GM19467 (cell line): ENCODE measurements around the gene GABBR2.

Source experiments
- ATAC-seq: cut with Tn5 transposase; IDR thresholded peaks from one replicate; pipeline ENCODE4 v1.9.1; 2021; ENCODE audit warnings: mild to moderate bottlenecking, moderate library complexity; ENCODE audit not compliant: unreplicated experiment

Gene GABBR2

DNA sequence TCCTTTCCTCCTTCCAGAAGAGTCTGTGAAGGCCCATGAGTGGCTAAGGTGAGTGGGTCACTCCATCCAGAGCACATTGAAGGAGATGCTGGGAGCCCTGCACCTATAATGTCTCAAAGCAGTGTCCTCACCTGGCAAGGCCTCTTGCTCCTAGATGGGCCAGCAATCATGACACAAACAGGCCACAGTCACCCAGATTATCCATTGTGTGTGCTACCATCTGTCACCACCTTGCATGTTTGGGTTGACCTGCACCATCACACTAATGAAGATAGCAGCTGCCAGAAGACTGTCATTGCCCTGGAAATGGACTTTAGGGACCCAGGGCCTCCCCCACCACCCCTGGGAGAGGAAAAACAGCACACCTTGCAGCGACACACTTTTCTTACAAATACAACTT lies 69.6 kb downstream of the GABBR2 start:
- ATAC-seq = no peak

DNA sequence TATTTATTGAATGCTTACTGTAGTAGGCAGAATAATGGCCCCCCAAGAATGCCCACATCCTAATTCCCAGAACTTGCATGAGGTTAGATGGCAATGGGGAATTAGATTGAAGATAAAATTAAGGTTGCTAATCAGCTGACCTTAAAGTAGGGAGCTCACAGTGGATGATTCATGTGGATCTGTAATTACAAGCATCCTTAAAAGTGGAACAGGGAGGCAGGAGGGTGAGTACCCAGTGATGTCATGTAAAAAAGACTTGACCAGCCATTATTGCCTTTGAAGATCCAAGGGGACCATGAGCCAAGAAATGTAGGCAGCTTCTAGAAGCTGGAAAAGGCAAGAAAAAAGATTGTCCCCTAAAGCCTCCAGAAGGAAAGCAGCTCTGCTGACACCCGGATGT lies 71.4 kb downstream of the GABBR2 start:
- ATAC-seq = no peak

DNA sequence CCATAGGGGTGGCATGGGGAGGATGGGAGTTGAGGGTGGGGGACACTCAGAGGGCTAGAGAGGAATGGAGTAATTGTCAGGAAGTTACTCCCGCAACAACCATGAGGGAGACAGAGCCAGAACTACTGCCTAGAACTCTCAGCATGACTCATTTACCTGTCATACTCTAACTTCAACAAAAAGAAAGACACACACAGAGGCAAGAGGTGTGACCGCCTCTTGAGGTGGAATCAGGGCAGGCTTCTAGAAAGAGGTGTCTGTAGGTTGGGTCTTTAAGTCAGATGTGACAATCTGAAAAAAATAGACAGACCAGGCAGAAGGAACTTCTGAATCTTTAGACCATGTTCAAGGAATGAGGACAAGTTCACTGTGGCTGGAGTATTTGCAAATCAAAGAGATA lies 73.4 kb downstream of the GABBR2 start:
- ATAC-seq = no peak

DNA sequence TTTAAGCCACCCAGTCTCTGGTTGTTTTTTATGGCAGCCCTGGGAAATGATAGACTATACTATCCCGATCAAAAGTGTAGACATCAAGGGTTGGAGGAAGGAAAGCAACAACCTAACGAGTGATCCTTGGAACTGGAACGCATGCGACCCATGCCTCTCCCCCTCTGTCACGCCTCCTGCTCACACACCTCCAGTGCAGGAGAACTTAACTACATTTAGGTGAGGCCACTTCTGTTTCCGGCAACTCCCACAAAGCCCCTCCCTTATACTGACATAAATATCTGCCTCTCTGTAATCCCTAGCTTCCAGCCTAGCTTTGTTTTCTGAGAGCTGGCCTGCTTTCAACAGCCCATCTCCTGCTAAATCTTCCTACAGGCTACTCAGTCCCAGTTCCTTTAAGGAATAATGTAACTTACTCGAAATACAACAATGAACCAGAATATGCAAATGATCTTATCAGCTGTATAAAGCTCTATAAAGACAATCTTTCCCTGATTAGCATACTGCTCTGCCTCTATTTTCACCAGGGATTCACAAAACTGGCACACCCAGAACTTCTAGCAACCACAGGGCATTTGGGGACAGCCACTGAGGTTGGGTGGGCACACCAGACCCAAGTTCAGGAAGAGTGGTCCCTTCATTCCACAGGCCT lies 73.9 kb downstream of the GABBR2 start:
- ATAC-seq = no peak

DNA sequence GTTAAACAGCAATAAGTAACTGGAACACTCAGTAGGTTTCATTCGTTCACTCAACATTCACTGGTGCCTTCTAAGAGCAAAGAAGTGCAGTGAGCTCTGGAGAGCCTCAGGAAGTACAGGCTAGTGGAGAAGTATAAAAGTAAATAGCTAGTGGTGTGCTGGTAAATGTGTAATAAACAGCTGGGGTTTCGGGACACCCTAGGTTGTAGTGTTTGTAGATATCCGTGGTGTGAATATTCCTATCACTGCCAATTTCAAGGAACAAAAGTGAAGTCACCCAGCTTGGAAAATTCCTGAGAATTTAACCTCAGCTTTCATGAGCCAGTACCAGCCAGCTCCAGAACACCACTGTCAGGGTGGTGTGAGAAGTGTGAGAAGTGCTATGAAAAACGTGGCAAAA lies 75.9 kb downstream of the GABBR2 start:
- no peak for ATAC-seq

DNA sequence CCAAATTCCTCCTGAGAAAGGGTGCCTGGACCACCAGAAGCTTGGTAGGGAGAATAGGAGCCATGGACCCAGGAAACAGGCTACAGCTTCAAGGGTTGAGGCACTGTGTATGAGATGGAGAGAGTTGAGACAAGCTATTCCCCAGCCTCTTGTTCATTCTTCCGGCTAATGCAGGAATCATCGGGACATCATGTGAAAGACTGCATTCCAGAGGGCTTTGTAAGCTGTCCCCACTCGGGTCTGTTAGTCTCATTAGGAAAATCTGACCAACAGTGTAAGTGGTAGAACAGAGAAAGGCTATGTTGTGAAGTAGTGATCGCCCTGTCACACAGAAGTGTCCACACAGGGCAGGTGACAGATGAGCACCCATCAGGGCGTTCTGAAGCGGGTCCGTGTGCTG lies 81.4 kb downstream of the GABBR2 start:
- no peak for ATAC-seq

DNA sequence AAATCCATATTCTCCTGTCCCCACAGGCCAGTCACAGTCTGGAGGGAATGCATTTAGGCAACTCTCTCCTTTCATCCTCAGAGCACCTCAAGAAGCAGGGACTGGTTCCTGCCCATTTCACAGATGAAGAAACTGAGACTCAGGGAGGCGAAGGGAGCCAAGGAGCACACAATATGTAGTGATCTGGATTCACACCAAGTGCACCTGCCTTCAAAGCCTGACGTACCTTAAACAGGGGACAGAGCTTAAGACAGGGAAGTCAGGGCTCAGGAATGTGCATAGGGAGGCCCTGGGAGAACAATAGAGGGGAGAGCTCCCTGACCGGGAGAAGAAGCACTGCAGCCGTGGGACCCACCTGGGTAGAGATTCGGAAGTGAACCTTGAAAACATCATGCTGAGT lies 83.0 kb downstream of the GABBR2 start:
- no peak for ATAC-seq

DNA sequence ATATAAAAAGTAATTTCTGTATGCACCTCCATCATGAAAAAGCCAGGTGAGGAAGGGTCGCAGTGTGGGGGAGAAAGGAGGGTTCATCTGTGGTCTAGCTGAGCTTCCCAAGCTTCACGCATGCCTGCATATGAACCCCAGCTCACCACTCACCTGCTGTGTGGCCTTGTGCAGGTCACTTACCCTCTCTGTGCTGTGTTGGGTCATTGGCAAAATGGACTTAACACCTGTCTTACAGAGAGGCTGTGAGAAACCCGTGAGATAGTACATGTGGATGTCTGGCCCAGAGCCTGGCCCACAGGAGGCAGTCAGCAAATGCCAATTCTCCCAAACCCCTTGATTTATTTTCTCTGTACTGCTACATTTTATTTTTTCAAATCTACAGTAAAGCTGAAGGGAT lies 88.9 kb downstream of the GABBR2 start:
- no peak for ATAC-seq

DNA sequence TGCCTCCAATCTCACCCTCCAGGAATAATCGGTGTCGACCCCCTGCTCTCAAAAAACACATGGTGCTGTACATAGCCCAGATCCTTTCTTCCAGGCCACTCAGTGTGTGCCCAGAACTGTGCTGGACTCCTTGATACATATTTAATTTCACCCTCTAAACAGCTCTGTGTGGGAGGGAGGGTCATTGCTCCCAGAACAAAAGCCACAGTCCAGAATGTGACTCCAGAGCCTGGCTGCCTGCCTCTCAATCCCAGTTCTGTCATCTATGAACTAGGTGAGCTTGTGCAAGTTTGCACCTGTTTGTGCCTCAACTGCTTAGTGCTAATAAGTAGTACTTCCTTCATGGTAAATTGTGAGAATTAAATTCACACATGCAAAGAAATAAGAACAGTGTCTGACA lies 93.1 kb downstream of the GABBR2 start:
- ATAC-seq = no peak

DNA sequence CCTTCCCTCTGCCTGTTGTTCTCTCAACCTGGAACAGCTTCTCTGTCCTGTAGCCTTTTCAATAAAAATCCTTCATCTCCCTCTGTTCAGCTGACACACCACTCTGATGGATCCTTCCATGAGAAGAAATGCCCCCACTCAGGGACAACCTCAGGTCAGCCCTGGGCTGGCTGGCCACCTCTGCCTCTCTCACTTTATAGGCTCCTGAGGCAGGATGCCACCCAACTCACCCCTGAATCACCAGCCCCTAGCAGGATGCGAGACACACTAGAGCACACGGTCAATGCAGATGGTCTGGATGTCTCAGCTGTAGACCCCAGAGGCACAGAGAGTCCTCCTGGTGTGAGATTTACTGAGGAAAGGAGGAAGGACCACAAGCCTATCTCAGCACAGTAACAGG lies 93.8 kb downstream of the GABBR2 start:
- ATAC-seq = no peak

DNA sequence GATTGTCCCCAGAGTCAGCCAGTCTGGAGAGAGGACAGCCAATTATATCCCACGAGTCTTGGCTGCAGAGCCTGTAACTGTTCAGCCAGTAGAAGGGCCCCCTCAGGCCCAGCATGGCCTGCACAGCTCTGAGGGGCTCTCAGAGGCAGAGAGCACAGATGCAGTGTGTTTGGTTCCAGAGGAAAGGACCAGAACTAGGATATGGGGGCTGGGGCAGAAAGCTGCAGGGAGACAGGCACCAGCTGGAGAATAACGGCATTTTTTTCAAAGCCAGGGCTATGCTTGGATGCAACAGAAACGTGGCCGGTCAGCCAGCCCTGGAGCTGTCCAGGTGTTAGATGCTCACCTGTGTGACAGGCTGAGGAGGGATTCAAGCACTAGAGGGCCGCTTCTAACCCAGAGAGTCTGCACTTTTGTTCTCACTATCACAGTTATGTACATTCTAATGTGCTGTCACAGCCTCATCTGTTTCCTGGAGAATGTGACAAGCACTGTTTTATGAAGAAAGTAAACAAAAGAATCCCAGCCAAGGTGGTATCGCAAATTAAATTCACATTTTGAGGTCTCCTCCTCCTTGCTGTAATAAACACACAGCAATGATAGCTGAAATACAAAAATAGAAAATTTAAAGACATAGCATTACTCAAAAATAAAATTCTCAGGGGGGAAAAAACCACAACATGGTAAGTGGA lies 96.5 kb downstream of the GABBR2 start:
- no peak for ATAC-seq

DNA sequence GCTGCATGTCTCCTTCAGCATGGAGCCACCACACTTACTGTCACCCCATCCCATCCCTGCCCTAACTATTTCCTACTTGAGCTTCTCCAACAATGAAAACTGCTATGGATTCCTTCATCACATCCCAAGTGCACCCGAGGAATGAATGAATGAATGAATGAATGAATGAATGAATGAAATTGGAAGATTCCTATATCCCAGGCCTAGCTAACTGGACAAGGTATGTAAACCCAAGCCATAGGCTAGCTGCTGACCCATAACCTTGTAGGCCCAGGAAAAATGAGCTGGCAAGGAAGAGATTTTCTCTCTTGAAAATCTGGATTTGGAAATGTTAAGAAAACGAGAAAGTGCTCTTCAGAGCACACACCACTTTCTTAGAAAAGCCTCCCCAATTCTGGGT lies 97.4 kb downstream of the GABBR2 start:
- ATAC-seq = no peak

DNA sequence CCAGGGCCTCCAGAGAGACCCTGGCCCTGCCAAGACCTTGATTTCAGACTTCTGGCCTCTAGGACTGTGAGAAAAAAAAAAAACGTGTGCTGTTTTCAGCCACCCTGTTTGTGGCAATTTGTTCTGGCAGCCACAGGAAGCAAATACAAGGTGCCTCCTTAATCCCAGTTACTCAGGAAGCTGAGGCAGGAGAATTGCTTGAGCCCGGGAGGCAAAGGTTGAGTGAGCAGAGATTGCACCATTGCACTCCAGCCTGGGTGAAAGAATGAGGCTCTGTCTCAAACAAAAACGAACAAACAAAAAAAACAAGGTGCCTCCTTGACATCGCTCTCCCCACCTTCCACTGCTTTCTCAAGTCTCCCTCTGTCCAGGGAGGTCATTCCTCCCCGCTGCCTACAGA lies 98.0 kb downstream of the GABBR2 start:
- ATAC-seq = no peak

DNA sequence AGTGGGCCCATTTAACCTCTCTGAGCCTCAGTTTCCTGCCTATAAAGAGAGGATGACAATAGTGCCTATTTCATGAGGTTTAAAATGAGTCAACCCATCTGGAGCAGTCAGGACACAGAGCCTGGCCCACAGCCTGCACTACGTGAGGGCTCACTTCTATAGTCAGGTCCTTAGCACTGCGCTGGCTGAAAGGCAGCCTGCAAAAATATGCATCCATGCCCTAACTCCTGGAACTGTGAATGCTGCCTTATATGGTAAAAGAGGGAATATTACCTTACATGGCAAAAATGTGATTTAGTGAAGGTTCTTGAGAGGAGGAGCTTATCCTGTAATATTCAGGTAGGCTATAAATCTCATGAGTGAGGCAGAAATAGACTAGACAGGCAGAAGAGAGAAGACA lies 98.5 kb downstream of the GABBR2 start:
- no peak for ATAC-seq

DNA sequence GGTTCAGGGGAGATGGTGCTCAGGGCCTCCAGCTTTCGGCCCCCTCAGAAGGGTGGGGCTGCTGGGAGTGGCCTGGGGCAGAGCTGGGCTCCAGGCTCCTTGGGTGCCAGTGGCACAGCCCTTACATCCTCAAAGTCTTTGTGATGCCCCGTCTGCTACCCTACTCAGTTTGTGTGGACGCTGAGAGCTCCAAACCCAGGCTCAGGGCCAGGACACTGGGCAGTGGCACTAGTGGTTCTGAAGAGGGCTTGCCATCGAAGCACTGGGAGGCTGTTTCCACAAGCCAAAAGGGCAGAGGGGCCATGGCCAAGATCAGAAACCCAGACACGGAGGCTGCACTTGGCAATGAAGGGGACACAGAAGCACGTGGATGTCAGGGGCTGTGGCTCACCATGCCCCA lies 99.1 kb downstream of the GABBR2 start:
- no peak for ATAC-seq

DNA sequence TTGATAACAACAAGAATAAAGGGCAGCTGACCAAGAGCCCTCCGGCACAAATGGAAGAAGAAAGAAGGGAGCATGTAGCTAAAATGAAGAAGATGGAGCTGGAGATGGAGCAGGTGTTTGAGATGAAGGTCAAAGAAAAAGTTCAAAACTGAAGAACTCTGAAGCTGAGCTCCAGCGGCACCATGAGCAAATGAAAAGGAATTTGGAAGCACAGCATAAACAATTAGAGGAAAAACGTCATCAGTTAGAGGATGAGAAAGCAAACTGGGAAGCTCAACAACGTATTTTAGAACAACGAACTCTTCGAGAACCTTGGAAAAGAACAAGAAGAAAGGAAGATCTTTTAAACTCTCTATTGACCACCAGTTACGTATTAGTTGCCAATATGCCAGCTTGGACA lies 100.9 kb downstream of the GABBR2 start:
- no peak for ATAC-seq

DNA sequence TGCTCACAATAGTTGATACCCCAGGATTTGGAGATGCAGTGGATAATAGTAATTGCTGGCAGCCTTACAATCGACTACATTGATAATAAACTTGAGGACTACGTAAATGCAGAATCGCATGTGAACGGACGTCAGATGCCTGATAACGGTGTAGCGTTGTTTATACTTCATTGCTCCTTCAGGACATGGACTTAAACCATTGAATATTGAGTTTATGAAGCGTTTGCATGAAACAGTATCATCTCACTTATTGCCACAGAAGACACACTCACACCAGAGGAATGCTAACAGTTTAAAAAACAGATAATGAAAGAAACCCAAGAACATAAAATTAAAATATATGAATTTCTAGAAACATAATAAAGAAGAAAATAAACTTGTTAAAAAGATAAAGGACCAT lies 101.6 kb downstream of the GABBR2 start:
- no peak for ATAC-seq

DNA sequence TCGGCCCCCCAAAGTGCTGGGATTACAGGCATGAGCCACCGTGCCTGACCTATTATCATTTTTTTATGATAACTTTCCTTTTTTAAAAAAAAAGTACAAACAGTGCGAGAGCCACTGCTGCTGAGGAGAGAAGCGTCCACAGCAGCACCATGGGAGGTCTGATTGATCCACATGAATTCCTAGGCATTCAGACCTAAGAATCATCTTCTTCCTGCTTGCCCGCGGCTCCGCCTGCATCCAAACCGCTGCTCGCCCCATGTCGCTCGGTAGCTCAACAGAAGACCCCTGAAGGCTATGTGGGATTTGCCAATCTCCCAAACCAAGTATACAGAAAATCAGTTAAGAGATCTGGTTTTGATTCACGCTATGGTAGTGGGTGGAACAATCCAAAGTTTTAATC lies 102.0 kb downstream of the GABBR2 start:
- no peak for ATAC-seq

DNA sequence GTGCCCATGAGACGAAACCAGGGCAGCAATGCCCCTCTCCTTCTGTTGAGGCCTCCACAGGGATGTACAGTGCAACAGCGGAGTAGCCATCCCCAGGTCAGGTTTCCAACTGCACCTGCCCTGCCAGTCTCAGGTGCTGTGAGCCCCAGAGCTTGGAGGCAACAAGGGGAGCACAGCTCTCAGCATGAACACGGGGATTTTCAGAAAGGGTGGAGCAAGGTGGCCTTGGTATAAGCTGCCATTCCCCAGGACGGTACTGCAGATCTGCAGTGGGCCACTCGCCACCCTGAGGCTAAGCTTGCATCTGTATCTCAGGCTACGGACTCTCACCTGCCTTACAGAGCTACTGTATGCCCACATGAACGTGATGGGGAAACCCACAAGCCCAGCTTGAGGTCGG lies 103.6 kb downstream of the GABBR2 start:
- no peak for ATAC-seq

DNA sequence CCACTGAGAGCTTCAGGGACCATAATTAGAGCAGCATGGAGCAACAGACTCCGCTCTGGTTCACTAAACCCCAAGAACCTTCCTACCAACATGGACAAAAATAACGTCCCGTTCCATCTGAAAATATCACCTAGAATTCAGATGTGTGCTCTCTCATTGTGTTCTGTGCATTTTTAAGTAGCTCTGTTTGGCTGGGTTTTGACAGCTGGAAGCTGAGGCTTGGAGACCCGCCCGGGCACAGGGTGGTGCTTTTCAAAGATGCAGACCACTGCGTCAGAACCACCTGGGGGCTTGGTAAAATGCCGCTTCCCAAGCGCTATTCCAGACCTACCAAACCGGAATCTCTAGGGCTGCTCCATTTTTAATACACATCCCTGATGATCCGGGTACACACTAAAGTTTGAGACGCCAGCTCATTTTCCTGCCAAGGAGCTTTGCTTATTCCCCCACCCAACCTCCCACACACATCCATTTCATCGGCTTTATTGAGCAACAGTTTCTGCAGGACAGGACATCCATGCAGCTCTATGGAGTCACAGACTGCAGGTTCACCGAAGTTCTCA lies 104.8 kb downstream of the GABBR2 start:
- ATAC-seq = no peak

DNA sequence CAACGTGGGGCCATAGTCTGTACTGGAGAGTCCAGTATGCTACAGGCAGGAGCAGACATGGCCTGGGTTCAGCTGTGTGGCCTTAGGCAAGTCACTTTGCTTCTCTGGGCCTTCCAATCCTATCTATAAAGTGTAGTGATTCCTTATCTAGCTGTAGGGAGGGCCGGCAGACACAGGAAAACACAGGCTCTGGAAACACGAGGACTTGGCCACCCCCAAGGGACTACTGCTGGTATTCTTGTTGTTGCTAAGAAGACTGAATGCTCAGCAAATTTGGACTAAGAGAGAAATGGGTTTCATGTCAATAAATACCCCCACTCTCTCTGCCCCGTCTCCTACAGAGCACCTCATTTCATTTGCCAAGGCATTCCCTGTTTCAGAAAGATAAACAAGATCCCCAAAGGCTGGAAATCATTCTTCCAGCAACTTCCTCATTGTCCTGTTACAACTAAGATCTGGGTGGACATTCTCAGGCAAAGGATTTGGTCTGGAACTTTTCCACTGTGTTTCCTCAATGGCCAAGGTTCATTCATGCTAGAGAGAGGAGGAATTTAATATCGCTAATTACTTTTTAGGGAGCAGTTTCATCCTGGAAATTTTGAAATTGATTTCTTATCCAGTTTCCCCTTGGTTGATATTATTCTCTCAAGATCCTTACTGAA lies 105.8 kb downstream of the GABBR2 start:
- ATAC-seq = no peak

DNA sequence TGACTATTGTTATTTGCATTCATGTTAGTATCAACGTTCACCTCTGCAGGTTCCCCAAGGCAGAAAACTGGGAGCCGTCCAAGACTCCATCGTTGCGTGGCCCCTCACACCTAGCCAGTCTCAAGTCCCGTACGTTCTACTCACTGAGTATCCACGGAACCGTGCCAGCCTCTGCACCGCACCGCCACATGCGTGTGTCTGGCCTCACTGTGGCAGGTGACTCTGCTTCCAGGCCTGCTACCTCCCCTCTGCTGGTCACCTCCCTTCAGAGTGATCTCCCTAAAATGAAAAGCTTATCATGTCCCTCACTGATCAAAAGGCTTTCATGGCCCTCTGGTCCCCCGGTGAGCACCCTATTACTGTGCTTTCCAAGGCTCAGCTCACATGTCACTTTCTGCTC lies 108.1 kb downstream of the GABBR2 start:
- ATAC-seq = no peak
